GM18505 (cell line): Measurements from ENCODE around the gene FCN2.

Experiments
- ATAC-seq: cut with Tn5 transposase; IDR thresholded peaks from one replicate; pipeline ENCODE4 v1.9.1; 2021; ENCODE audit not compliant: unreplicated experiment
- POLR2A ChIP-seq: IDR thresholded peaks from 4 replicates; pipeline ENCODE4 v1.6.1; 2011; ENCODE audit warnings: borderline replicate concordance; ENCODE audit not compliant: insufficient read depth, insufficient read length; ENCODE audit errors: extremely low read depth

FCN2 gene

DNA sequence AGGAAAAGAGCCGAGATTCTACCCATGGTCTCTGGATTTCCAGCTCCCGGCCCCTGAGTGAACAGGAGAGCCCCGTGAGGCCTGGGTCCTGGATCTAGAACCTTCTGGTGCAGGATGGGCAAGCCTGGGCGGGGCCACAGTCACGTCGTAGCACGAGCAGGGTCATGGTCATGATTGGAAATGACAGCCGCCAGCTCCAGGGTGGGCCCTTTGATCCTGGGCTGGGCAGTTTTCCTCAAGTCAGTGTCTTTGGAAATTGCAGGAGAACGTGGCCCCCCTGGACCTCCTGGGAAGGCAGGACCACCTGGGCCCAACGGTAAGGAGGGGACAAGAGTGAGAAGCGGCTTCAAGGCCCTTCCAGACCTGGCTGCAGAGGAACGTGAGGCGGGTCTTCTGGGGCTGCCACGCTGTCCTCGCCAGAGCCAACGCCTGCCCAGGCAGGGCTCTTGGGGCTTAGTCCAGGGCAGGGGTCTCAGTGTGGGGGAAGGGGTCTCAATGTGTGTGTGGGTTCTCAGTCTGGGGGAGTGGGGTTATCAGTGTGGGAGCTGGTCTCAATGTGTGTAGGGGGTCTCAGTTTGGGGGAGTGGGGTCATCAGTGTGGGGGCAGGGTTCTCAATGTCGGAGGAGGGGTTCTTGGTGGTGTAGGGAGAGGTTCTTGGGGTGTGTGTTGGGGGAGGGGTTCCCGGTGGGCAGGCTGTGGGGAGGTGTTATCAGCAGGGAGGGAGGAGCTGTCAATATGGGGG lies 2.6 kb downstream of the FCN2 start:
- TF ChIP-seq POLR2A: no peak
- no peak for ATAC-seq

DNA sequence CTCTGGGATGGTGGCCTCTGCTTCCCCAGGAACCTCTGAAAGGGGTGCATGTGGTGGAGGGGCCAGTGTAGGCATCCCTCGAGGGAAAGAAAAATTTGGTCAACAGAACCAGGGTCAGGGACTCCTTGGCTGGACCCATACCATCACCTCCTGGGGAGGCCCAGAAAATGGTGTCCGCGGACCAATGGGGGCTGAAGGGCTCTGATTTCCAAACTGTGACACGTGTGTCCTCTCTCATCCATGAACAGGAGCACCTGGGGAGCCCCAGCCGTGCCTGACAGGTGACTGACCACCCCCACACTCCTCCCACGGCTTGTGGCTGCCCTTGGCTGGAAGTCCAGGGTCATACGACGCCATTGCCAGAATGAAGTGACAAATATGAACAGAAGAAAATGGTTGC lies 3.9 kb downstream of the FCN2 start:
- TF ChIP-seq POLR2A: no peak
- ATAC-seq: no peak

GRCh38 chr9:134885001-134885678 lies 4.5 kb downstream of the FCN2 start:
- ATAC-seq: no peak

DNA sequence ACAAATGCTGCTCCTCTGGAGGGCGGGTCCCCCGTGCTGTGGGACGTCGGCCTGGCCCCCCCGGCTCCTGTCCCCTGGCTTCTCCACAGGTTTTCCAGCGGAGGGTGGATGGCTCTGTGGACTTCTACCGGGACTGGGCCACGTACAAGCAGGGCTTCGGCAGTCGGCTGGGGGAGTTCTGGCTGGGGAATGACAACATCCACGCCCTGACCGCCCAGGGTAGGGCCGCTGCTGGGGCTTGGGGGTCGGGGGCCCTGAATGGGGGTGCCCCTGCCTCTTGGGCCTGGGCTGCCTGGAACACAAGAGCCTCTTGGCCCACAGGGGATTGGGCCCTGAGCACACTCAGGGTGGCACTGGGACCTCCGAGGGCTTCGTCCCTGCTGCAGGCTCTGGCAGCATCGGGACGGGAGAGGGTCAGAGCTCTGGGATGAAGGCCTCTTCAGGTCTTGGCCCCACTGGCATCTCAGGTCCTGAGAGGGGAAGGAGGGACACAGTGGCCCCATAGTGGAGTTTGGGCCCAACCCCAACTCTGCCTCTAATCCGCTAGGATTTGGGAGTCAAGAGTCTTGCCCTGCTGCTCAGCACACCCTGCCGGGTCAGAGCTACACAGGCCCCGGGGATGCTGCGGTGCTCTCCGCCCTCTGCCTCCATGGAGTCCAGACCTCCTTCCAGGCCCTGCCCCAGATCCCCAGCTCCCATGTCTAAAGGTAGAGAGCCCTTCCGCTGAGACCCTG lies 5.2 kb downstream of the FCN2 start:
- no peak for ATAC-seq
- no peak for TF ChIP-seq POLR2A

More at GRCh38 chr9:134885001-134885678, 4.5 kb downstream of the FCN2 start:
- no peak for TF ChIP-seq POLR2A

GRCh38 chr9:134886413-134886913 lies 5.9 kb downstream of the FCN2 start:
- no peak for TF ChIP-seq POLR2A
- no peak for ATAC-seq

- no peak for ATAC-seq
- no peak for TF ChIP-seq POLR2A
Measured at GRCh38 chr9:134887219-134887618, 6.6 kb downstream of the FCN2 start.

GRCh38 chr9:134887686-134888602 lies 7.3 kb downstream of the FCN2 start:
- TF ChIP-seq POLR2A: no peak

GRCh38 chr9:134888603-134889190 lies 8.1 kb downstream of the FCN2 start:
- ATAC-seq: no peak
- TF ChIP-seq POLR2A: no peak

More at GRCh38 chr9:134887686-134888602, 7.3 kb downstream of the FCN2 start:
- ATAC-seq: no peak

- ATAC-seq: no peak
- TF ChIP-seq POLR2A: no peak
Measured at GRCh38 chr9:134889386-134890154, 9.0 kb downstream of the FCN2 start.

GRCh38 chr9:134890155-134890495 lies 9.5 kb downstream of the FCN2 start:
- no peak for ATAC-seq
- no peak for TF ChIP-seq POLR2A

DNA sequence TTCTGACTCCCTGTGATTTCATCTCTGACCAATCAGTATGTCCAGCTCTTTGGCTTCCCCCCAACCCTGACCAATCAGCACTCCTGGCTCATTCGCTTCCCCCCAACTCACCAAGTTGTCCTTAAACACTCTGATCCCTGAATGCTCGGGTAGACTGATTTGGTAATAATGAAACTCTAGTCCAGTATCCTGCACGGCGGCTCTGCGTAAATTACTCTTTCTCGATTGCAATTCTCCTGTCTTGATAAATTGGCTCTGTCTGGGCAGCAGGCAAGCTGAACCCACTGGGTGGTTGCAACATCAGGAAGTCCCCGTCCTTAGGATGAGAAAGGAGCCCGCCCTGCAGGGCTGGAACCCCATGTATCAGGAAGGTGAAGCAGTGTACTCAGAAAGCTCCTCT lies 10.4 kb downstream of the FCN2 start:
- TF ChIP-seq POLR2A: no peak
- ATAC-seq: no peak

DNA sequence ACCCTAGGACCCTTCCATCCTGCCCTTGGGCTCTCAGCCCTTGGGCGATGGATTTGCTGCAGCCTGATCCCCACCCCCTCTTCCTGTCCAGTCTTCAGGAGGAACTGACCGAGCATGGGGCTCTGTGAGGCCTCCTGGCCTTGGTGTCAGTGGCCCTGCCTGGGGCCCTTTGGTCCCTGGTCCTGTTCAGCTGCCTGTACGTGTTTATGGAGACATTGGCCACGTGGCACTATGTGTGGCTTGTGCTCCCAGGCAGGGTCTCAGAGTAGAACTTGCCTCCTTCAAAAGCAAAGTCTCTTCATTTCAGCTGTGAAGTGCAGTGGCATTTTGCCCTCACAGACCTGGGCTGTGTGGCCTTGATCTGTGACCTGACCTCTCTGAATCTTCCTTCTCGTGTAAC lies 11.1 kb downstream of the FCN2 start:
- no peak for TF ChIP-seq POLR2A
- ATAC-seq: no peak
